MM.1S (cell line): ENCODE measurements around the gene DAAM1.

Experiments
- DNase-seq: peaks from one replicate; pipeline ENCODE4 v3.0.0-alpha.2; 2015
- H2AFZ ChIP-seq: fragments of 300-600 bp; sonication (generic); 2 replicates; pipeline ENCODE4 v1.6.0; 2016; ENCODE audit warnings: antibody characterized with exemption, low read length
- H3F3A ChIP-seq: fragments of 300-600 bp; sonication (generic); 2 replicates; pipeline ENCODE4 v1.6.1; 2016; ENCODE audit warnings: mild to moderate bottlenecking, antibody characterized with exemption, low read length, moderate library complexity, mixed read lengths; ENCODE audit not compliant: insufficient read depth
- H3K27ac ChIP-seq: fragments of 300-600 bp; sonication (generic); 2 replicates; pipeline ENCODE4 v1.5.1; 2016; ENCODE audit warnings: mild to moderate bottlenecking, low read length
- H3K27me3 ChIP-seq: fragments of 300-600 bp; sonication (generic); replicated peaks from 2 replicates; pipeline ENCODE4 v1.6.0; 2016; ENCODE audit warnings: low read length; ENCODE audit not compliant: insufficient read depth
- H3K36me3 ChIP-seq: fragments of 300-600 bp; sonication (generic); replicated peaks from 2 replicates; pipeline ENCODE4 v1.6.1; 2016; ENCODE audit warnings: mild to moderate bottlenecking, low read length, mixed read lengths; ENCODE audit not compliant: insufficient read depth
- H3K4me1 ChIP-seq: fragments of 300-600 bp; sonication (generic); 2 replicates; pipeline ENCODE4 v1.6.1; 2016; ENCODE audit warnings: low read length, mixed read lengths
- H3K4me2 ChIP-seq: fragments of 300-600 bp; sonication (generic); 2 replicates; pipeline ENCODE4 v1.6.0; 2016; ENCODE audit warnings: low read depth, low read length
- H3K4me3 ChIP-seq: fragments of 300-600 bp; sonication (generic); 2 replicates; pipeline ENCODE4 v1.5.1; 2016; ENCODE audit warnings: low read length, mixed read lengths
- H3K79me2 ChIP-seq: fragments of 300-600 bp; sonication (generic); 2 replicates; pipeline ENCODE4 v1.6.1; 2016; ENCODE audit warnings: mixed run types, low read length, mixed read lengths
- H3K9ac ChIP-seq: fragments of 300-600 bp; sonication (generic); 2 replicates; pipeline ENCODE4 v1.6.1; 2016; ENCODE audit warnings: low read length, mixed read lengths
- H3K9me2 ChIP-seq: fragments of 300-600 bp; sonication (generic); replicated peaks from 2 replicates; pipeline ENCODE4 v1.6.1; 2016; ENCODE audit warnings: mild to moderate bottlenecking, low read length, mixed read lengths; ENCODE audit not compliant: insufficient read depth
- H3K9me3 ChIP-seq: fragments of 300-600 bp; sonication (generic); replicated peaks from 2 replicates; pipeline ENCODE4 v1.6.1; 2016; ENCODE audit warnings: mild to moderate bottlenecking, low read length, mixed read lengths; ENCODE audit not compliant: insufficient read depth
- H4K20me1 ChIP-seq: fragments of 300-600 bp; sonication (generic); 2 replicates; pipeline ENCODE4 v1.6.1; 2016; ENCODE audit warnings: mild to moderate bottlenecking, low read length, moderate library complexity, mixed read lengths; ENCODE audit not compliant: insufficient read depth
- CTCF ChIP-seq: fragments of 300-600 bp; sonication (generic); IDR thresholded peaks from 2 replicates; pipeline ENCODE4 v1.5.1; 2016; ENCODE audit warnings: antibody characterized with exemption, low read length, mixed read lengths
- EZH2 ChIP-seq: fragments of 300-600 bp; sonication (generic); optimal IDR thresholded peaks from 2 replicates; pipeline ENCODE3; 2017; ENCODE audit warnings: low read depth, mild to moderate bottlenecking, antibody characterized with exemption, low read length, mixed read lengths
- EZH2phosphoT487 ChIP-seq: fragments of 300-600 bp; sonication (generic); IDR thresholded peaks from 2 replicates; pipeline ENCODE4 v1.6.1; 2018; ENCODE audit warnings: antibody characterized with exemption, low read length

The DAAM1 gene

DNA sequence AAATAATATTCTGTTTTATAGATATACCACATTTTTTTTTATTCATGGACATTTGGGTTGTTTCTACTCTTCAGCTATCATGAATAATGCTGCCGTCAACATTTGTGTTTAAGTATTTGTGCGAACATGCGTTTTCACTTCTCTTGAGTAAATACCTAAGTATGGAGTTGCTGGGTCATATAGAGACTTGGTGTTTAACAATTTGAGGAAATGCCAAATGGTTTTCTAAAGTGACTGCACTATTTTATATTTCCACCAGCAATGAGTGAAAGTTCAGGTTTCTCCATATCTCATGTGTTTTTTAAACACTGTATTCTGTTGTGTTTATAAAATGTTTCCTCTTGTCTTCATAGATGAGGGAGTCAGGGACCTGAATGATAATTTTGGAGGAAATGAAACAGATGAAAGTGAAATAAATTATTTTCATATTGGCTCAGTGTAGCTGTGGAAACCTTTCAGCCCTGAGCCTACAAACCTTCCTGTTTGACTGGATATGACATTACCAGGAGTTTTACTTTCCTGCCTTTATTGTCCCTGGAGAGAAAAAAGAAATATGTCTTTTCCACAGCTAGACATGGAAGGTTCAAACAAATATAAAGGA is 26.3 kb downstream of the DAAM1 start:
- Histone ChIP-seq H3K4me3 (no peak overlapping the region), H3K27ac (no peak overlapping the region), H3K79me2 (no peaks in the 10 kb centered on the region), H2AFZ (no peak overlapping the region), H3K4me2 (no peak overlapping the region), H3K9me3 (no peaks in the 10 kb centered on the region), H3K4me1 (no peaks in the 10 kb centered on the region), H3K9ac (no peak overlapping the region), H4K20me1 (no peaks in the 10 kb centered on the region), H3F3A (no peaks in the 10 kb centered on the region), H3K36me3 (no peaks in the 10 kb centered on the region), H3K9me2 (no peaks in the 10 kb centered on the region), H3K27me3 (no peaks in the 10 kb centered on the region)
- TF ChIP-seq EZH2phosphoT487 = no peak
- TF ChIP-seq EZH2 = no peak
- no peak for TF ChIP-seq CTCF
- no peak for DNase-seq

DNA sequence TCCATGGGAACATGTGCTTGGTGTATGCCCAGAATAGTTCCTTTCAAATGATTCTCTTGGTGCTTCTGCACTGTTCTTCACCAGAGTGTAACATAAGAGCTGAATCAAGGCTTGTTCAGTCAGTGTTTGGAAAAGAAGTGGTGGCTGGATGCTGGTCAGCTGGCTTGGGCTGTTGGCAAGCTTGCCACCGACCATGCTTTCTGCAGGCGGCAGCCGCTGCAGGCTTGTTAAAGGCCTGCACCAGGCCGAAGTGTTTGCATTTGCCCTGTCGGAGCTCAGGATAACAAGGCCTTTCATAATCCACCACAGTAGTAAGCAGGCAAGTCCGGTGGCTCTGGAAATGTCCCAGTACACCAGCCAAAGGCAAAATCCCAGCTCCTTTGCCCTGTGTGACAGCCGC is 26.9 kb downstream of the DAAM1 start:
- Histone ChIP-seq H3K79me2 (no peaks in the 10 kb centered on the region), H3K27ac (no peak overlapping the region), H3K4me2 (no peak overlapping the region)

DNA sequence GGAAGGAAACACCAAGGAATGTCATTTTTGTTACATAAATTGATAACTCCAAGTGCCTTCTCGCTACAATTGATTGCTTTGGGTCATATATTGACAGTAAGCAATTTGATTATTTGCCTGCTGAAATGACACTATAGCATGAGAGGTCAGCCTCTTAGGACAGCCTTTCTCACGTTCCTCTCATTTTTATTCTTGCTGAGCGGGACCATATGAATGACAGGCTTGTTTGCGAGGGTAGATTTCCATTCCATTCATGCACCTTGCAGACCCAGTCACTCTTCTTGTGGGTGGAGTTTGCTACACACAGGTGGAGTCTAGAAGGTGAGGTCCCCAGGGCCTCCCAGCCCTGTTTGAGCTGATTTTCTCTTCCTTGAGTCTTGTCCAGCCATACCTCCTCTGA is 27.3 kb downstream of the DAAM1 start:
- no peak overlapping the region for H3K27ac ChIP-seq
- H3K27me3 ChIP-seq = no peaks in the 10 kb centered on the region
- H3K79me2 ChIP-seq = no peaks in the 10 kb centered on the region
- no peaks in the 10 kb centered on the region for H3K9me3 ChIP-seq
- H4K20me1 ChIP-seq = no peaks in the 10 kb centered on the region
- H3K4me2 ChIP-seq = no peak overlapping the region
- H3K9ac ChIP-seq = no peak overlapping the region
- no peak overlapping the region for H3K4me3 ChIP-seq
- TF ChIP-seq EZH2 (no peak), EZH2phosphoT487 (no peak), CTCF (no peak)
- no peak overlapping the region for H2AFZ ChIP-seq
- no peaks in the 10 kb centered on the region for H3K36me3 ChIP-seq
- no peaks in the 10 kb centered on the region for H3F3A ChIP-seq
- no peaks in the 10 kb centered on the region for H3K4me1 ChIP-seq
- H3K9me2 ChIP-seq = no peaks in the 10 kb centered on the region
- DNase-seq = no peak

More for the DNA sequence above, 26.9 kb downstream of the DAAM1 start:
- DNase-seq = no peak
- TF ChIP-seq CTCF = no peak
- Histone ChIP-seq H3K9ac (no peak overlapping the region), H4K20me1 (no peaks in the 10 kb centered on the region), H3K4me1 (no peaks in the 10 kb centered on the region), H3K9me2 (no peaks in the 10 kb centered on the region), H3K9me3 (no peaks in the 10 kb centered on the region), H3F3A (no peaks in the 10 kb centered on the region), H3K36me3 (no peaks in the 10 kb centered on the region), H3K27me3 (no peaks in the 10 kb centered on the region), H3K4me3 (no peak overlapping the region), H2AFZ (no peak overlapping the region)
